Measurements from ENCODE around the gene PRR5L. TPM values are rescaled to one million over a fixed set of nuclear protein-coding genes. Genes with fewer than 3 reads are reported as not detected.
A peak's percentile ranks its signal among the peaks of the same experiment; 100 is the strongest.

Gene PRR5L
- polyA plus RNA-seq, 3 donors from 2014 or later: 55.6 to 161 (median 82.4) TPM

- DNase-seq: no peak
- Mint-ChIP-seq H3K27ac (no peak overlapping the region), H3K27me3 (ENCODE audit: low read depth in 3 of 3) (peaks cover 0 to 6% (median 3%) of the 10 kb centered on the region in 3 donors), H3K36me3 (no peaks in the 10 kb centered on the region), H3K4me1 (peaks cover 48 to 50% of the 10 kb centered on the region in 2 donors), H3K9me3 (no peaks in the 10 kb centered on the region), H3K4me3 (peak overlapping the region in 2 of 5 donors; percentile 21 to 39)
Observed at GRCh38 chr11:36361472-36361871, 65.4 kb downstream of the PRR5L start.

- Mint-ChIP-seq H3K9me3 (no peaks in the 10 kb centered on the region), H3K4me1 (peaks cover 48 to 49% of the 10 kb centered on the region in 2 donors), H3K27me3 (ENCODE audit: low read depth in 3 of 3) (peaks cover 0 to 6% (median 3%) of the 10 kb centered on the region in 3 donors), H3K27ac (no peak overlapping the region), H3K4me3 (peak overlapping the region in 2 of 5 donors; percentile 21 to 39), H3K36me3 (no peaks in the 10 kb centered on the region)
- no peak for DNase-seq
Observed at GRCh38 chr11:36361901-36362391, 65.9 kb downstream of the PRR5L start.

GRCh38 chr11:36362902-36363301 lies 66.8 kb downstream of the PRR5L start:
- Mint-ChIP-seq H3K9me3 (no peaks in the 10 kb centered on the region), H3K4me3 (peak overlapping the region in 1 of 5 donors; percentile 26), H3K4me1 (peaks cover 47% of the 10 kb centered on the region in 2 donors), H3K27ac (peak overlapping the region in 2 of 6 donors; percentile 10 to 13), H3K27me3 (ENCODE audit: low read depth in 3 of 3) (peaks cover 0 to 6% (median 2%) of the 10 kb centered on the region in 3 donors), H3K36me3 (no peaks in the 10 kb centered on the region)
- DNase-seq: no peak

GRCh38 chr11:36363361-36364268 lies 67.5 kb downstream of the PRR5L start:
- Mint-ChIP-seq H3K27ac (peak overlapping the region in 5 of 6 donors; percentile 2 to 67 (median 40)), H3K4me1 (peaks cover 46 to 47% of the 10 kb centered on the region in 2 donors), H3K36me3 (no peaks in the 10 kb centered on the region), H3K27me3 (ENCODE audit: low read depth in 3 of 3) (peaks cover 0 to 6% (median 2%) of the 10 kb centered on the region in 3 donors), H3K4me3 (peak overlapping the region in 4 of 5 donors; percentile 1 to 31 (median 14)), H3K9me3 (no peaks in the 10 kb centered on the region)
- no peak for DNase-seq

- Mint-ChIP-seq H3K27me3 (ENCODE audit: low read depth in 3 of 3) (peaks cover 0 to 6% (median 2%) of the 10 kb centered on the region in 3 donors), H3K27ac (peak overlapping the region in 1 of 6 donors; percentile 10), H3K9me3 (no peaks in the 10 kb centered on the region), H3K4me3 (no peak overlapping the region), H3K4me1 (peaks cover 43 to 47% of the 10 kb centered on the region in 2 donors), H3K36me3 (peaks cover 0 to 5% (median 0%) of the 10 kb centered on the region in 3 donors)
- no peak for DNase-seq
Observed at GRCh38 chr11:36364551-36365325, 68.7 kb downstream of the PRR5L start.

GRCh38 chr11:36365907-36366306 lies 69.8 kb downstream of the PRR5L start:
- H3K4me3 Mint-ChIP-seq: no peak overlapping the region
- no peak for DNase-seq
- H3K4me1 Mint-ChIP-seq: peaks cover 32 to 37% of the 10 kb centered on the region in 2 donors
- H3K27me3 Mint-ChIP-seq (ENCODE audit: low read depth in 3 of 3): peaks cover 0 to 6% (median 2%) of the 10 kb centered on the region in 3 donors
- H3K27ac Mint-ChIP-seq: no peak overlapping the region
- peaks cover 0 to 12% (median 0%) of the 10 kb centered on the region in 3 donors for H3K36me3 Mint-ChIP-seq
- no peaks in the 10 kb centered on the region for H3K9me3 Mint-ChIP-seq

- Mint-ChIP-seq H3K9me3 (no peaks in the 10 kb centered on the region), H3K36me3 (peaks cover 0 to 14% (median 0%) of the 10 kb centered on the region in 3 donors), H3K27ac (peak overlapping the region in 3 of 6 donors; percentile 1 to 53 (median 32)), H3K4me3 (no peak overlapping the region), H3K4me1 (peaks cover 20 to 27% of the 10 kb centered on the region in 2 donors), H3K27me3 (ENCODE audit: low read depth in 3 of 3) (peaks cover 0 to 3% (median 2%) of the 10 kb centered on the region in 3 donors)
- no peak for DNase-seq
Observed at GRCh38 chr11:36367806-36368680, 72.0 kb downstream of the PRR5L start.

GRCh38 chr11:36371181-36371580 lies 75.1 kb downstream of the PRR5L start:
- peaks cover 0 to 6% (median 0%) of the 10 kb centered on the region in 3 donors for H3K27me3 Mint-ChIP-seq (ENCODE audit: low read depth in 3 of 3)
- no peak for DNase-seq
- H3K27ac Mint-ChIP-seq: peak overlapping the region in 1 of 6 donors; percentile 46
- no peaks in the 10 kb centered on the region for H3K9me3 Mint-ChIP-seq
- no peak overlapping the region for H3K4me3 Mint-ChIP-seq
- peaks cover 31 to 37% of the 10 kb centered on the region in 2 donors for H3K4me1 Mint-ChIP-seq
- peaks cover 0 to 14% (median 0%) of the 10 kb centered on the region in 3 donors for H3K36me3 Mint-ChIP-seq

GRCh38 chr11:36371590-36371989 lies 75.5 kb downstream of the PRR5L start:
- no peak overlapping the region for H3K4me3 Mint-ChIP-seq
- peaks cover 0 to 14% (median 0%) of the 10 kb centered on the region in 3 donors for H3K36me3 Mint-ChIP-seq
- H3K4me1 Mint-ChIP-seq: peaks cover 31 to 37% of the 10 kb centered on the region in 2 donors
- H3K9me3 Mint-ChIP-seq: no peaks in the 10 kb centered on the region
- peaks cover 0 to 6% (median 0%) of the 10 kb centered on the region in 3 donors for H3K27me3 Mint-ChIP-seq (ENCODE audit: low read depth in 3 of 3)
- H3K27ac Mint-ChIP-seq: peak overlapping the region in 1 of 6 donors; percentile 46
- DNase-seq: no peak

- peaks cover 0 to 14% (median 0%) of the 10 kb centered on the region in 3 donors for H3K36me3 Mint-ChIP-seq
- H3K27me3 Mint-ChIP-seq (ENCODE audit: low read depth in 3 of 3): peaks cover 3 to 11% (median 3%) of the 10 kb centered on the region in 3 donors
- no peak for DNase-seq
- no peak overlapping the region for H3K27ac Mint-ChIP-seq
- no peaks in the 10 kb centered on the region for H3K9me3 Mint-ChIP-seq
- no peak overlapping the region for H3K4me3 Mint-ChIP-seq
- peaks cover 33 to 37% of the 10 kb centered on the region in 2 donors for H3K4me1 Mint-ChIP-seq
Observed at GRCh38 chr11:36372101-36372771, 76.1 kb downstream of the PRR5L start.

- H3K4me1 Mint-ChIP-seq: peaks cover 34 to 38% of the 10 kb centered on the region in 2 donors
- peak overlapping the region in 3 of 6 donors; percentile 13 to 75 (median 48) for H3K27ac Mint-ChIP-seq
- peaks cover 3 to 18% (median 7%) of the 10 kb centered on the region in 3 donors for H3K27me3 Mint-ChIP-seq (ENCODE audit: low read depth in 3 of 3)
- no peaks in the 10 kb centered on the region for H3K9me3 Mint-ChIP-seq
- no peak overlapping the region for H3K4me3 Mint-ChIP-seq
- peaks cover 7 to 20% (median 7%) of the 10 kb centered on the region in 3 donors for H3K36me3 Mint-ChIP-seq
- DNase-seq: no peak
Observed at GRCh38 chr11:36373016-36374010, 77.2 kb downstream of the PRR5L start.

All from immature natural killer cell (primary cell).